HepG2 (cell line): ENCODE measurements around the gene NHERF2. TPM values are rescaled to one million over a fixed set of nuclear protein-coding genes. Genes with fewer than 3 reads are reported as not detected.

ENCODE experiments used
- BRD4 ChIP-seq: sonication (generic); formaldehyde crosslinking; IDR thresholded peaks from 2 replicates; pipeline ENCODE4 v1.4.0; 2020; ENCODE audit warnings: missing genetic modification reagents
- CHD4 ChIP-seq: fragments of 200-600 bp; sonication (generic); IDR thresholded peaks from 2 replicates; pipeline ENCODE4 v1.7.0; 2017; ENCODE audit warnings: mild to moderate bottlenecking, low read length, borderline replicate concordance
- DNMT1 ChIP-seq: sonication (generic); formaldehyde crosslinking; IDR thresholded peaks from 2 replicates; pipeline ENCODE4 v1.5.1; 2020; ENCODE audit warnings: mild to moderate bottlenecking, missing genetic modification reagents
- HNRNPL ChIP-seq: fragments of 200-400 bp; formaldehyde crosslinking; IDR thresholded peaks from 2 replicates; pipeline ENCODE4 v1.6.1; 2017; ENCODE audit warnings: mild to moderate bottlenecking, low read depth, low read length
- MEIS1 ChIP-seq: sonication (generic); formaldehyde crosslinking; IDR thresholded peaks from 2 replicates; pipeline ENCODE4 v1.9.0; 2021; ENCODE audit warnings: mild to moderate bottlenecking, missing genetic modification reagents, moderate library complexity, borderline replicate concordance
- MYC ChIP-seq: sonication (generic); formaldehyde crosslinking; IDR thresholded peaks from 2 replicates; pipeline ENCODE4 v1.9.0; 2021; ENCODE audit warnings: missing genetic modification reagents, borderline replicate concordance
- MYNN ChIP-seq: sonication (generic); formaldehyde crosslinking; IDR thresholded peaks from 2 replicates; pipeline ENCODE4 v1.4.0; 2020; ENCODE audit warnings: mild to moderate bottlenecking, low read depth, missing genetic modification reagents
- U2AF2 ChIP-seq: fragments of 200-400 bp; formaldehyde crosslinking; IDR thresholded peaks from 2 replicates; pipeline ENCODE4 v1.6.1; 2017; ENCODE audit warnings: low read depth, mild to moderate bottlenecking, low read length
- ZFP36L2 ChIP-seq: sonication (generic); formaldehyde crosslinking; IDR thresholded peaks from 2 replicates; pipeline ENCODE4 v1.4.0; 2020; ENCODE audit warnings: missing genetic modification reagents
- ZMYM4 ChIP-seq: sonication (generic); formaldehyde crosslinking; IDR thresholded peaks from 2 replicates; pipeline ENCODE4 v1.8.1; 2023; ENCODE audit warnings: mild to moderate bottlenecking, missing genetic modification reagents
- ZNF121 ChIP-seq: sonication (generic); formaldehyde crosslinking; IDR thresholded peaks from 2 replicates; pipeline ENCODE4 v1.5.0; 2020; ENCODE audit warnings: mild to moderate bottlenecking, missing genetic modification reagents
- ZNF251 ChIP-seq: sonication (generic); formaldehyde crosslinking; IDR thresholded peaks from 2 replicates; pipeline ENCODE4 v1.9.0; 2021; ENCODE audit warnings: mild to moderate bottlenecking, missing genetic modification reagents
- ZNF274 ChIP-seq: sonication (generic); formaldehyde crosslinking; IDR thresholded peaks from 2 replicates; pipeline ENCODE4 v1.5.1; 2020; ENCODE audit warnings: mild to moderate bottlenecking, missing genetic modification reagents
- ZNF562 ChIP-seq: sonication (generic); formaldehyde crosslinking; IDR thresholded peaks from 2 replicates; pipeline ENCODE4 v1.8.0; 2022; ENCODE audit warnings: missing genetic modification reagents, borderline replicate concordance
- ZNF747 ChIP-seq: sonication (generic); formaldehyde crosslinking; IDR thresholded peaks from 2 replicates; pipeline ENCODE4 v1.8.1; 2023; ENCODE audit warnings: missing genetic modification reagents, mild to moderate bottlenecking, borderline replicate concordance
- ZNF788 ChIP-seq: sonication (generic); formaldehyde crosslinking; IDR thresholded peaks from 2 replicates; pipeline ENCODE4 v1.5.0; 2020; ENCODE audit warnings: mild to moderate bottlenecking, missing genetic modification reagents, borderline replicate concordance
- ZNF83 ChIP-seq: sonication (generic); formaldehyde crosslinking; IDR thresholded peaks from 2 replicates; pipeline ENCODE4 v1.4.0; 2020; ENCODE audit warnings: missing genetic modification reagents, mild to moderate bottlenecking, borderline replicate concordance
- ZNF878 ChIP-seq: sonication (generic); formaldehyde crosslinking; IDR thresholded peaks from 2 replicates; pipeline ENCODE4 v1.8.1; 2023; ENCODE audit warnings: mild to moderate bottlenecking, missing genetic modification reagents, moderate library complexity
- ZSCAN30 ChIP-seq: sonication (generic); formaldehyde crosslinking; IDR thresholded peaks from 2 replicates; pipeline ENCODE4 v1.5.0; 2020; ENCODE audit warnings: mild to moderate bottlenecking, missing genetic modification reagents
- polyA plus RNA-seq, 8 experiments: library from polyadenylated mRNA; depleted of rRNA in 3 of 8; stranded (reverse) in 7 of 8; unstranded in 1 of 8; fragments of >200 nt; fragmentation: Illumina TruSeq in 4 of 8; extraction: Trizol in 4 of 8; gene quantifications; 2 replicates each; pipeline versions ENCODE4 v1.2.1 to v1.2.3, GENCODE V29; 2011 to 2016; ENCODE audit warnings: low read depth in 4 of 8, missing spikeins in 1 of 8, mixed read lengths in 1 of 8; ENCODE audit not compliant: insufficient read depth in 1 of 8
- total RNA-seq, 5 experiments: library from RNA; depleted of rRNA; stranded (reverse); fragments of >200 nt; fragmentation: Illumina TruSeq; extraction: Trizol; gene quantifications; 2 replicates each; pipeline ENCODE4 v1.2.3, GENCODE V29; 2016; ENCODE audit warnings: low read depth in 1 of 5
- TF ChIP-seq, protein P1 (sequence below): sonication (generic); formaldehyde crosslinking; IDR thresholded peaks from 2 replicates; pipeline ENCODE4 v1.9.0; 2021; ENCODE audit warnings: missing genetic modification reagents, mild to moderate bottlenecking, borderline replicate concordance
- TF ChIP-seq, protein P2 (sequence below): IDR thresholded peaks from 2 replicates; pipeline ENCODE4 v1.6.1; 2016
- TF ChIP-seq, protein P3 (sequence below): sonication (generic); formaldehyde crosslinking; IDR thresholded peaks from 2 replicates; pipeline ENCODE4 v1.4.0; 2020; ENCODE audit warnings: mild to moderate bottlenecking, missing genetic modification reagents
- TF ChIP-seq, protein P4 (sequence below): sonication (generic); formaldehyde crosslinking; IDR thresholded peaks from 2 replicates; pipeline ENCODE4 v1.5.1; 2020; ENCODE audit warnings: mild to moderate bottlenecking, missing genetic modification reagents, moderate library complexity
- TF ChIP-seq, protein P5 (sequence below): sonication (generic); formaldehyde crosslinking; IDR thresholded peaks from 2 replicates; pipeline ENCODE4 v1.8.0; 2022; ENCODE audit warnings: mild to moderate bottlenecking, missing genetic modification reagents; ENCODE audit not compliant: insufficient replicate concordance

The NHERF2 gene
- total and polyA plus RNA-seq, 2 of the 13 experiments (the other 11 are each of a cell fraction or from before 2014, with no cell fraction given): 23.7 to 39.3 TPM

DNA sequence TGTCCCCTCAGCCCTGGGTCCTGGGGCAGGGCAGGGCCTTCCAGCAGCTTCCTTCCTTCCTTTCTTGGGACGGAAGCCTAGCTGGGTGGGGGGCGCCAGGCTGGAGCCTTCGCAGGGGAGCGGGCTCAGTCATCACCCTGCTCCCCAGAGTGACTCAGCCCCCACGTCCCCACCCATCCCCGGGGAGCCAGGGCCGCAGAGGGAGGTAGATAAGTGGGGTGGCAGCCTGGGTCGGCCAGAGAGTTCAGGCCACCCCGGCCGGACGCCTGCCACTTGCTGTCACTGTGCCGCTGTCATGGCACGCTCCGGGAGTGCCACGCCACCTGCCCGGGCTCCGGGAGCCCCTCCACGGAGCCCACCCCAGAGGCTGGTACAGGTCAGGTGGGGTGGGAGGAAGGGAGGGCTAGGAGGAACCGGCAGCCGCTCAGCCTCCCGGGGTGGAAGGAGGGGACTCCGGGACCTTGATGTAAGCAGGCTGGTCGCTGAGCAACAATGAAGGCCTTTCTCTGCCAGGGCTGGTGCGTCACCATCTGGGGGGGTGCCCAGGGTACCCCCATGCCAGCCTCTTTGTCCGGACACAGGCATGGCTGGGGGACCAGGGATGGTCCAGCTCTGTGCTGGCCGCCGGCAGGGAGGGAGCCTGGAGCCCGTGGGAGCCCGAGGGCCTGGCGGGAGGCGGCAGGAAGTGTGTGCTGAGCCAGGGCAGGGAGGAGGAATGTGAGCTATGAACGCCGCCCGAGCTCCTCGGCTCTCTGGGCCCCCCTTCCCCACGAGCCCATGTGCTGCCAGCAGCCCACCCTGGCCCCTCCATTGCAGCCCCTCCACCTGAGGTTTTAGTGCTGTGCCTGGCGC, 6.6 kb downstream of the NHERF2 start (continued):
- TF ChIP-seq U2AF2 (no peak), ZNF251 (CRISPR knock-in tag) (no peak), ZNF788 (CRISPR knock-in tag) (peak; percentile 14; the same call in 1 of the 2 replicates), ZNF562 (CRISPR knock-in tag) (no peak), BRD4 (CRISPR knock-in tag) (no peak), CHD4 (no peak), HNRNPL (peak; percentile 94), ZNF747 (CRISPR knock-in tag) (no peak), MEIS1 (no peak), ZSCAN30 (CRISPR knock-in tag) (no peak), ZNF83 (CRISPR knock-in tag) (no peak), ZMYM4 (CRISPR knock-in tag) (no peak), ZNF274 (no peak), ZNF121 (CRISPR knock-in tag) (no peak), MYC (CRISPR knock-in tag) (peak; percentile 53), ZFP36L2 (CRISPR knock-in tag) (no peak), DNMT1 (CRISPR knock-in tag) (no peak), ZNF878 (CRISPR knock-in tag) (no peak), MYNN (CRISPR knock-in tag) (no peak)
- TF ChIP-seq, protein P1, sequence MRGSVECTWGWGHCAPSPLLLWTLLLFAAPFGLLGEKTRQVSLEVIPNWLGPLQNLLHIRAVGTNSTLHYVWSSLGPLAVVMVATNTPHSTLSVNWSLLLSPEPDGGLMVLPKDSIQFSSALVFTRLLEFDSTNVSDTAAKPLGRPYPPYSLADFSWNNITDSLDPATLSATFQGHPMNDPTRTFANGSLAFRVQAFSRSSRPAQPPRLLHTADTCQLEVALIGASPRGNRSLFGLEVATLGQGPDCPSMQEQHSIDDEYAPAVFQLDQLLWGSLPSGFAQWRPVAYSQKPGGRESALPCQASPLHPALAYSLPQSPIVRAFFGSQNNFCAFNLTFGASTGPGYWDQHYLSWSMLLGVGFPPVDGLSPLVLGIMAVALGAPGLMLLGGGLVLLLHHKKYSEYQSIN (CRISPR knock-in tag): no peak
- TF ChIP-seq, protein P2, sequence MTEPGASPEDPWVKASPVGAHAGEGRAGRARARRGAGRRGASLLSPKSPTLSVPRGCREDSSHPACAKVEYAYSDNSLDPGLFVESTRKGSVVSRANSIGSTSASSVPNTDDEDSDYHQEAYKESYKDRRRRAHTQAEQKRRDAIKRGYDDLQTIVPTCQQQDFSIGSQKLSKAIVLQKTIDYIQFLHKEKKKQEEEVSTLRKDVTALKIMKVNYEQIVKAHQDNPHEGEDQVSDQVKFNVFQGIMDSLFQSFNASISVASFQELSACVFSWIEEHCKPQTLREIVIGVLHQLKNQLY (CRISPR knock-in tag): no peak
- TF ChIP-seq, protein P3, sequence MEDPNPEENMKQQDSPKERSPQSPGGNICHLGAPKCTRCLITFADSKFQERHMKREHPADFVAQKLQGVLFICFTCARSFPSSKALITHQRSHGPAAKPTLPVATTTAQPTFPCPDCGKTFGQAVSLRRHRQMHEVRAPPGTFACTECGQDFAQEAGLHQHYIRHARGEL (CRISPR knock-in tag): no peak
- TF ChIP-seq, protein P4, sequence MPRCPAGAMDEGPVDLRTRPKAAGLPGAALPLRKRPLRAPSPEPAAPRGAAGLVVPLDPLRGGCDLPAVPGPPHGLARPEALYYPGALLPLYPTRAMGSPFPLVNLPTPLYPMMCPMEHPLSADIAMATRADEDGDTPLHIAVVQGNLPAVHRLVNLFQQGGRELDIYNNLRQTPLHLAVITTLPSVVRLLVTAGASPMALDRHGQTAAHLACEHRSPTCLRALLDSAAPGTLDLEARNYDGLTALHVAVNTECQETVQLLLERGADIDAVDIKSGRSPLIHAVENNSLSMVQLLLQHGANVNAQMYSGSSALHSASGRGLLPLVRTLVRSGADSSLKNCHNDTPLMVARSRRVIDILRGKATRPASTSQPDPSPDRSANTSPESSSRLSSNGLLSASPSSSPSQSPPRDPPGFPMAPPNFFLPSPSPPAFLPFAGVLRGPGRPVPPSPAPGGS (CRISPR knock-in tag): no peak
- TF ChIP-seq, protein P5, sequence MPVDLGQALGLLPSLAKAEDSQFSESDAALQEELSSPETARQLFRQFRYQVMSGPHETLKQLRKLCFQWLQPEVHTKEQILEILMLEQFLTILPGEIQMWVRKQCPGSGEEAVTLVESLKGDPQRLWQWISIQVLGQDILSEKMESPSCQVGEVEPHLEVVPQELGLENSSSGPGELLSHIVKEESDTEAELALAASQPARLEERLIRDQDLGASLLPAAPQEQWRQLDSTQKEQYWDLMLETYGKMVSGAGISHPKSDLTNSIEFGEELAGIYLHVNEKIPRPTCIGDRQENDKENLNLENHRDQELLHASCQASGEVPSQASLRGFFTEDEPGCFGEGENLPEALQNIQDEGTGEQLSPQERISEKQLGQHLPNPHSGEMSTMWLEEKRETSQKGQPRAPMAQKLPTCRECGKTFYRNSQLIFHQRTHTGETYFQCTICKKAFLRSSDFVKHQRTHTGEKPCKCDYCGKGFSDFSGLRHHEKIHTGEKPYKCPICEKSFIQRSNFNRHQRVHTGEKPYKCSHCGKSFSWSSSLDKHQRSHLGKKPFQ: no peak
